ENCODE results near the gene ADAP2. TPM values are rescaled to one million over a fixed set of nuclear protein-coding genes. Genes with fewer than 3 reads are reported as not detected.

ADAP2 gene, protein sequence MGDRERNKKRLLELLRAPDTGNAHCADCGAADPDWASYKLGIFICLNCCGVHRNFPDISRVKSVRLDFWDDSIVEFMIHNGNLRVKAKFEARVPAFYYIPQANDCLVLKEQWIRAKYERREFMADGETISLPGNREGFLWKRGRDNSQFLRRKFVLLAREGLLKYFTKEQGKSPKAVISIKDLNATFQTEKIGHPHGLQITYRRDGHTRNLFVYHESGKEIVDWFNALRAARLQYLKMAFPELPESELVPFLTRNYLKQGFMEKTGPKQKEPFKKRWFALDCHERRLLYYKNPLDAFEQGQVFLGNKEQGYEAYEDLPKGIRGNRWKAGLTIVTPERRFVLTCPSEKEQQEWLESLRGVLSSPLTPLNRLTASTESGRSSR
- total RNA-seq: 10 to 100 TPM in 3 of 4 donors, 1 to 10 TPM in 1; 1.6 to 32.2 (median 13.6) TPM

DNA sequence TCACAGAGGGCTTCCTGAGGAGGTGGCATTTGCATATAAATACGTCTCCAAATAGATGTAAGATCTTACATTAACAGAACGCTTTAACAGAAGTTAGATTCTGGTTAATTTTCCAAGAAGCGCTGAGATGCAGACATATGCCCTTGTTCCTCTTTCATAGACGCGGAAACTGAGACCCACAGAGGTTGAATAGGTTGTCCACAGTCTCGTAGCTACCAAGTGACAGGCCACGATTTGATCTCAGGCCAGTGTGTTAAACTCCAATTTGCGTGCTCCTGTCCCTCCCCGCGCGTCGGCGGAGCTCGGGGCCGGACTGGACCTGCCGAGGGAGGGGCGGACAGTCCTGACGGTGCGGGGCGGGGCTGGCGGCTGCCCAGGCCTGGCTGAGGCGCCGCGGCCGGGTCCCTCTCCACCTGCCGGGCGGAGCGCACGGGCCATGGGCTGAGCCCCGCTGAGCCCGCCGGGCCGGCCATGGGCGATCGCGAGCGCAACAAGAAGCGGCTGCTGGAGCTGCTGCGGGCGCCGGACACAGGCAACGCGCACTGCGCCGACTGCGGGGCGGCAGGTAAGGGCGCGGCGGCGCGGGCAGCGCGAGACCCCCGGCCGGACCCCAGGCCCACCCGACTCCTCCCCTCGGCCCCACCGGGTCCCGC is at the start of gene ADAP2:
Gene ADAP2, plus strand, starts transcription at position 402 of the 653 bp plus-strand sequence. Its CDS starts 70 bp downstream, at position 472.
- peaks cover 3 to 14% (median 9%) of the 10 kb centered on the region in 4 donors for H3K4me1 ChIP-seq
- H3K9me3 ChIP-seq: no peaks in the 10 kb centered on the region
- TF ChIP-seq POLR2A (IDR thresholded peaks at IDR 0.05): no peak
- TF ChIP-seq, protein P1, sequence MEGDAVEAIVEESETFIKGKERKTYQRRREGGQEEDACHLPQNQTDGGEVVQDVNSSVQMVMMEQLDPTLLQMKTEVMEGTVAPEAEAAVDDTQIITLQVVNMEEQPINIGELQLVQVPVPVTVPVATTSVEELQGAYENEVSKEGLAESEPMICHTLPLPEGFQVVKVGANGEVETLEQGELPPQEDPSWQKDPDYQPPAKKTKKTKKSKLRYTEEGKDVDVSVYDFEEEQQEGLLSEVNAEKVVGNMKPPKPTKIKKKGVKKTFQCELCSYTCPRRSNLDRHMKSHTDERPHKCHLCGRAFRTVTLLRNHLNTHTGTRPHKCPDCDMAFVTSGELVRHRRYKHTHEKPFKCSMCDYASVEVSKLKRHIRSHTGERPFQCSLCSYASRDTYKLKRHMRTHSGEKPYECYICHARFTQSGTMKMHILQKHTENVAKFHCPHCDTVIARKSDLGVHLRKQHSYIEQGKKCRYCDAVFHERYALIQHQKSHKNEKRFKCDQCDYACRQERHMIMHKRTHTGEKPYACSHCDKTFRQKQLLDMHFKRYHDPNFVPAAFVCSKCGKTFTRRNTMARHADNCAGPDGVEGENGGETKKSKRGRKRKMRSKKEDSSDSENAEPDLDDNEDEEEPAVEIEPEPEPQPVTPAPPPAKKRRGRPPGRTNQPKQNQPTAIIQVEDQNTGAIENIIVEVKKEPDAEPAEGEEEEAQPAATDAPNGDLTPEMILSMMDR (IDR thresholded peaks at IDR 0.05): peak in 2 of 6 experiments; percentile 11 to 27
- H3K4me3 ChIP-seq: peak within 1 kb of the TSS; percentile 46 to 73 (median 66)
- peak within 1 kb of the TSS; percentile 36 to 70 (median 63) for H3K27ac ChIP-seq
- H3K27me3 ChIP-seq: peaks cover 0 to 12% of the 10 kb centered on the region in 2 donors
- DNase-seq: peak; percentile 36 to 80 (median 77)
- no peaks in the 10 kb centered on the region for H3K36me3 ChIP-seq

DNA sequence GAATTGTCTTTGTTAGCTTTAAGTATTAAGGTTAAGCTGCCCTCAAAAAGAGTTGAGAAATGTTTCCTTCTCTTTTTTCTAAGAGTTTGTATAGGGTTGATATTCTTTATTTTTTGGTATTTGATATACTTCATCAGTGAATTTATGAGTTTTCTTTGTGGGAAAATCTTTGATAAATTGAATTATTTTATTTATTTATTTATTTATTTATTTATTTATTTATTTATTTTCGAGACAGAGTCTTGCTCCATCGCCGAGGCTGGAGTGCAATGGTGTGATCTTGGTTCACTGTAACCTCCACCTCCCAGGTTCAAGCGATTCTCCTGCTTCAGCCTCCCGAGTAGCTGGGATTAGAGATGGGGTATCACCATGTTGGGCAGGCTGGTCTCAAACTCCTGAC is 35.6 kb upstream of the ADAP2 start:
- TF ChIP-seq POLR2A (IDR thresholded peaks at IDR 0.05): no peak
- TF ChIP-seq, protein P1 (IDR thresholded peaks at IDR 0.05): no peak
- DNase-seq: no peak

DNA sequence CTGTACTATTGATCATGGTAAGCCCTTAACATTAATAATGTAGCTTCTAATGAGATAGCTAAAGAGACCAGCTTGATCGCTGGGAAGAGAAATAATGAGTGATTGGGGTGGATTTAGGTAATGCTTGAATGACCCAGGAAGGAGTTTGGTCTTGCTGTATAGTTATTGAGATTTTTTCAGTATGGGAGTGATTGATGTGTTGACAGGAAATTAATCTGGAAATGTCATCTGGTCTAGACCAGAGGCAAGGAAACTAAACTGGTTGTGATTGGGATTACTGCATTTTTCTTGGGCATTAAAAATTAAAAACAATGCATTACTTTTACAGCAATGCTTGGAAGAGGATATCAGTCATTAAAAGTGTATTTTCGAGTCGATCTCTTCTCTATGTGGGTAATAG is 27.5 kb upstream of the ADAP2 start:
- H3K36me3 ChIP-seq: peaks cover 0 to 28% (median 0%) of the 10 kb centered on the region in 3 donors
- no peak for TF ChIP-seq POLR2A (IDR thresholded peaks at IDR 0.05)
- TF ChIP-seq, protein P1 (IDR thresholded peaks at IDR 0.05): no peak
- H3K4me3 ChIP-seq: no peak overlapping the region
- H3K9me3 ChIP-seq: no peaks in the 10 kb centered on the region
- no peak overlapping the region for H3K27ac ChIP-seq
- no peaks in the 10 kb centered on the region for H3K27me3 ChIP-seq
- no peak for DNase-seq
- no peaks in the 10 kb centered on the region for H3K4me1 ChIP-seq

More for the DNA sequence above, 35.6 kb upstream of the ADAP2 start:
- no peak overlapping the region for H3K27ac ChIP-seq
- no peaks in the 10 kb centered on the region for H3K4me1 ChIP-seq
- H3K4me3 ChIP-seq: no peak overlapping the region
- H3K27me3 ChIP-seq: no peaks in the 10 kb centered on the region
- H3K9me3 ChIP-seq: no peaks in the 10 kb centered on the region
- peaks cover 0 to 6% (median 0%) of the 10 kb centered on the region in 3 donors for H3K36me3 ChIP-seq

DNA sequence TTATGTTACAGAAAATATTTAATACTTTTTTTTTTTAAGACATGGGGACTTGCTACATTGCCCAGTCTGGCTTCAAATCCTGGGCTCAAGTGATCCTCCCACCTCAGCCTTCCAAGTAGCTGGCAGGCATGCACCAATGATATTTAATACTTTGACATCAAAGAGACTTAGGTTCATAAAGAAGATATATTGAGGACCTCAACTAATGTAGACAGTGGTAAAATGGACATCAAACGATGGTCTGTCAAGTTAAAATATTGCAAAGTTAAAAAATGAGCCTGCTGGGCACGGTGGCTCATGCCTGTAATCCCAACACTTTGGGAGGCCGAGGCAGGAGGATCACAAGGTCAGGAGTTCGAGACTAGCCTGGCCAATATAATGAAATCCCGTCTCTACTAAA is 24.4 kb upstream of the ADAP2 start:
- H3K4me1 ChIP-seq: no peaks in the 10 kb centered on the region
- peaks cover 0 to 46% (median 0%) of the 10 kb centered on the region in 3 donors for H3K36me3 ChIP-seq
- H3K9me3 ChIP-seq: no peaks in the 10 kb centered on the region
- DNase-seq: no peak
- H3K27ac ChIP-seq: no peak overlapping the region
- no peaks in the 10 kb centered on the region for H3K27me3 ChIP-seq
- H3K4me3 ChIP-seq: no peak overlapping the region
- TF ChIP-seq, protein P1 (IDR thresholded peaks at IDR 0.05): no peak
- TF ChIP-seq POLR2A (IDR thresholded peaks at IDR 0.05): no peak

DNA sequence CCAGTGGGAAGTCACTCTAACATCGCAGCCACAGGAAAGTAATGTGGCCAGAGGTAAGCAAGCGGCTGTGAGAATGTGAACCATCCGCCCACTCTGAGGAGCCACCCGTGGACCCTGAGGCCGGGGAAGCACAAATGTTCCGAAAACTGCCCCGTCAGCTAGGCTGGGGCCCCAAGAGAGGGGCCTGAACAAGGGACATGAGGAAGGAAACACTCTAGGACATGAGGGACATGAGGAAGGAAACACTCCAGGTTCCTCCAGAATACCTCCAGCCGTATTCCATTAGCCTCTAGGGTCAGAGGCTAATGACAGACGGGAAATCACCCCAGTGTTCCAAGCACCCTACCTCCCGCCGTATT is 16.0 kb upstream of the ADAP2 start:
- peak in 1 of 3 donors; percentile 49 for DNase-seq
- peak overlapping the region; percentile 53 to 84 (median 79) for H3K4me3 ChIP-seq
- no peaks in the 10 kb centered on the region for H3K27me3 ChIP-seq
- peak overlapping the region; percentile 82 to 94 (median 86) for H3K27ac ChIP-seq
- H3K9me3 ChIP-seq: no peaks in the 10 kb centered on the region
- peaks cover 0 to 22% (median 0%) of the 10 kb centered on the region in 3 donors for H3K36me3 ChIP-seq
- TF ChIP-seq, protein P1 (IDR thresholded peaks at IDR 0.05): peak in 1 of 6 experiments; percentile 4
- no peak for TF ChIP-seq POLR2A (IDR thresholded peaks at IDR 0.05)
- peaks cover 0 to 13% (median 7%) of the 10 kb centered on the region in 4 donors for H3K4me1 ChIP-seq

Data from Peyer's patch (tissue), 4 donors.